ENCODE measurements around the gene ABO.

DNA sequence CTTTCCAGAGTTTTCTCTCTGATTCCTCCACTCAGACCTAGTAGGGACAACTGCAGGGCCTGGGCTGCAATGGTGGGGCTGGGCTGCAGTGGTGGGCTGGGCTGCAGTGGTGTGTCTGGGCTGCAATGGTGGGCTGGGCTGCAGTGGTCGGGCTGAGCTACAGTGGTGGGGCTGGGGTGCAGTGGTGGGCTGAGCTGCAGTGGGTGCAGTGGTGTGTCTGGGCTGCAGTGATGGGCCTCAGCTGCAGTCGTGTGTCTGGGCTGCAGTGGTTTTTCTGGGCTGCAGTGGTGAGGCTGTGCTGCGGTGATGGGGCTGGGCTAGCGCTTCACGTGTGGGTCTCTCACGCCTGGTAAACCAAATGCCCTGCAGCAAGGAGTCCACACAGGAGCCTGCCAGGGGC is 27.4 kb downstream of the ABO start:
- TF ChIP-seq CTCF (IDR thresholded peaks at IDR 0.05; ENCODE audit: low read depth, low read length, poor library complexity, severe bottlenecking) = no peak
- no peak for TF ChIP-seq EZH2phosphoT487 (IDR thresholded peaks at IDR 0.05; ENCODE audit: borderline replicate concordance, low read length)

Data from DOHH2 (cell line).